GM19025 (cell line): Measurements from ENCODE around the gene CDYL2.

ENCODE experiments used
- ATAC-seq: cut with Tn5 transposase; IDR thresholded peaks from one replicate; pipeline ENCODE4 v1.9.1; 2021; ENCODE audit warnings: mild to moderate bottlenecking, low read depth, moderate library complexity; ENCODE audit not compliant: unreplicated experiment

Gene CDYL2

GRCh38 chr16:80570106-80570478 lies 234.3 kb downstream of the CDYL2 start:
- ATAC-seq, result no peak

GRCh38 chr16:80569440-80570105 lies 234.8 kb downstream of the CDYL2 start:
- no peak for ATAC-seq

GRCh38 chr16:80564394-80564793 lies 240.0 kb downstream of the CDYL2 start:
- ATAC-seq, result no peak

GRCh38 chr16:80563066-80563465 lies 241.3 kb downstream of the CDYL2 start:
- ATAC-seq, result no peak

GRCh38 chr16:80559369-80559768 lies 245.0 kb downstream of the CDYL2 start:
- no peak for ATAC-seq

GRCh38 chr16:80557037-80557436 lies 247.4 kb downstream of the CDYL2 start:
- no peak for ATAC-seq

- ATAC-seq, result no peak
Measured at GRCh38 chr16:80556481-80556880, 247.9 kb downstream of the CDYL2 start.

GRCh38 chr16:80554033-80554432 lies 250.4 kb downstream of the CDYL2 start:
- no peak for ATAC-seq

GRCh38 chr16:80552277-80552676 lies 252.1 kb downstream of the CDYL2 start:
- ATAC-seq, result no peak
